Cardiac muscle cell (in vitro differentiated cells and primary cell): ENCODE results near the gene CREB5. TPM values are rescaled to one million over a fixed set of nuclear protein-coding genes. Genes with fewer than 3 reads are reported as not detected.

ENCODE experiments used
- DNase-seq, 2 donors: peaks; one replicate each; pipeline versions ENCODE4 v3.0.0 to v3.0.0-alpha.2; 2010 to 2017; ENCODE audit warnings: low read depth in 1 of 2, low spot score in 1 of 2
- H3K27ac ChIP-seq: fragments of 200-600 bp; sonication (generic); 2 replicates; pipeline ENCODE4 v1.5.1; 2016
- H3K27me3 ChIP-seq: fragments of 200-600 bp; sonication (generic); 2 replicates; pipeline ENCODE4 v1.6.0; 2016; ENCODE audit warnings: control low read depth
- H3K36me3 ChIP-seq: fragments of 200-600 bp; sonication (generic); 2 replicates; pipeline ENCODE4 v1.5.1; 2016; ENCODE audit warnings: control low read depth
- H3K4me1 ChIP-seq: fragments of 200-600 bp; sonication (generic); 2 replicates; pipeline ENCODE4 v1.8.1; 2017; ENCODE audit warnings: low read depth, mild to moderate bottlenecking, mixed run types
- H3K4me3 ChIP-seq: fragments of 200-600 bp; sonication (generic); 2 replicates; pipeline ENCODE4 v1.5.1; 2016; ENCODE audit warnings: mild to moderate bottlenecking
- H3K9me3 ChIP-seq: fragments of 200-600 bp; sonication (generic); 2 replicates; pipeline ENCODE4 v1.5.1; 2017; ENCODE audit warnings: low read depth, mild to moderate bottlenecking, control low read depth
- CTCF ChIP-seq: IDR thresholded peaks from 2 replicates; pipeline ENCODE4 v1.5.1; 2012; ENCODE audit warnings: low read depth, mild to moderate bottlenecking, low read length
- polyA plus RNA-seq: library from polyadenylated mRNA; unstranded; fragments of >200 nt; fragmentation: Nextera tagmentation; extraction: Ambion mirVana; gene quantifications from 2 replicates; pipeline ENCODE4 v1.2.1, GENCODE V29; 2016
- total RNA-seq: library from RNA; depleted of rRNA; stranded (reverse); fragments of >200 nt; gene quantifications from 2 replicates; pipeline ENCODE4 v1.2.3, GENCODE V29; 2016

Gene CREB5
- total and polyA plus RNA-seq, 2 experiments from 2014 or later, result 4.6 TPM

GRCh38 chr7:28733035-28733434 lies 320.7 kb downstream of the CREB5 start:
- H3K27ac ChIP-seq, result no peak overlapping the region
- H3K27me3 ChIP-seq, result no peaks in the 10 kb centered on the region
- DNase-seq, result no peak

GRCh38 chr7:28738412-28738811 lies 326.1 kb downstream of the CREB5 start:
- no peak overlapping the region for H3K4me3 ChIP-seq
- DNase-seq, result peak in 1 of 2 donors; percentile 50
- no peak overlapping the region for H3K27ac ChIP-seq
- H3K9me3 ChIP-seq, result no peaks in the 10 kb centered on the region
- no peaks in the 10 kb centered on the region for H3K27me3 ChIP-seq
- peaks cover 11% of the 10 kb centered on the region for H3K4me1 ChIP-seq
- no peak for TF ChIP-seq CTCF
- H3K36me3 ChIP-seq, result no peaks in the 10 kb centered on the region

More at GRCh38 chr7:28733035-28733434, 320.7 kb downstream of the CREB5 start:
- TF ChIP-seq CTCF, result no peak
- no peaks in the 10 kb centered on the region for H3K4me1 ChIP-seq
- H3K4me3 ChIP-seq, result no peak overlapping the region
- no peaks in the 10 kb centered on the region for H3K36me3 ChIP-seq
- no peaks in the 10 kb centered on the region for H3K9me3 ChIP-seq

DNA sequence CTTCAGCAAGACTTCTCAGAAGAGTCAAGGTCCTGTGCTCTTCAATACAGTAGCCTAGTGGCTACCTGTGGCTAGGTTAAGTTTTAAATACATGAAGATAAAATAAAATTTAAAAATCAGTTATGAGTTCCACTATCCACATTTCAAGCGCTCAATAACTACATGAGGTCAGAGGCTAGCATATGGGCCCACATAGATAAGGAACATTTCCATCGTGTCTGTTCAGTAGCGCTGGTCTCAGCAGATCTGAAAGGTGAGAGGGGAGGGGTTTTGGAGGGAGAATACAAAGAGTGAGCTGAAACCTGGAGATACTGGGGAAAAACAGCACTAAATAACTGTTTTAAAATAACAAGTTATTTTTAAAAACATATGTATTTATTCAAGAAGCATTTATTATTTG lies 326.8 kb downstream of the CREB5 start:
- DNase-seq, result no peak
- TF ChIP-seq CTCF, result no peak
- Histone ChIP-seq H3K4me3 (no peak overlapping the region), H3K27me3 (no peaks in the 10 kb centered on the region), H3K4me1 (peaks cover 11% of the 10 kb centered on the region), H3K36me3 (no peaks in the 10 kb centered on the region), H3K27ac (no peak overlapping the region), H3K9me3 (no peaks in the 10 kb centered on the region)

GRCh38 chr7:28739826-28740225 lies 327.5 kb downstream of the CREB5 start:
- H3K4me1 ChIP-seq, result peaks cover 11% of the 10 kb centered on the region
- H3K9me3 ChIP-seq, result no peaks in the 10 kb centered on the region
- no peak for DNase-seq
- no peaks in the 10 kb centered on the region for H3K36me3 ChIP-seq
- no peak for TF ChIP-seq CTCF
- H3K27ac ChIP-seq, result no peak overlapping the region
- H3K4me3 ChIP-seq, result no peak overlapping the region
- H3K27me3 ChIP-seq, result no peaks in the 10 kb centered on the region

GRCh38 chr7:28744951-28745350 lies 332.6 kb downstream of the CREB5 start:
- DNase-seq, result no peak
- no peak overlapping the region for H3K4me3 ChIP-seq
- TF ChIP-seq CTCF, result no peak
- no peak overlapping the region for H3K27ac ChIP-seq
- H3K4me1 ChIP-seq, result peaks cover 13% of the 10 kb centered on the region
- H3K9me3 ChIP-seq, result no peaks in the 10 kb centered on the region
- no peaks in the 10 kb centered on the region for H3K36me3 ChIP-seq
- H3K27me3 ChIP-seq, result no peaks in the 10 kb centered on the region

GRCh38 chr7:28745351-28745750 lies 333.0 kb downstream of the CREB5 start:
- no peak for TF ChIP-seq CTCF
- Histone ChIP-seq H3K27me3 (no peaks in the 10 kb centered on the region), H3K4me3 (no peak overlapping the region), H3K4me1 (peaks cover 9% of the 10 kb centered on the region), H3K36me3 (no peaks in the 10 kb centered on the region), H3K27ac (no peak overlapping the region), H3K9me3 (no peaks in the 10 kb centered on the region)
- no peak for DNase-seq
